ENCODE data around the gene TEX44.
"Not testable (repeated sequence)": the region's sequence is repeated elsewhere in the genome, so short reads cannot be mapped to it uniquely, and the experiment has no call there.

The TEX44 gene

GRCh38 chr2:231592636-231593145 lies at the start of gene TEX44:
Gene TEX44 (plus strand): TSS chr2:231592864. CDS start chr2:231592952, 88 bp downstream.
- in situ Hi-C loops (cut with HindIII; ENCODE audit: low sequenced_read_pairs) = no loop called here

DNA sequence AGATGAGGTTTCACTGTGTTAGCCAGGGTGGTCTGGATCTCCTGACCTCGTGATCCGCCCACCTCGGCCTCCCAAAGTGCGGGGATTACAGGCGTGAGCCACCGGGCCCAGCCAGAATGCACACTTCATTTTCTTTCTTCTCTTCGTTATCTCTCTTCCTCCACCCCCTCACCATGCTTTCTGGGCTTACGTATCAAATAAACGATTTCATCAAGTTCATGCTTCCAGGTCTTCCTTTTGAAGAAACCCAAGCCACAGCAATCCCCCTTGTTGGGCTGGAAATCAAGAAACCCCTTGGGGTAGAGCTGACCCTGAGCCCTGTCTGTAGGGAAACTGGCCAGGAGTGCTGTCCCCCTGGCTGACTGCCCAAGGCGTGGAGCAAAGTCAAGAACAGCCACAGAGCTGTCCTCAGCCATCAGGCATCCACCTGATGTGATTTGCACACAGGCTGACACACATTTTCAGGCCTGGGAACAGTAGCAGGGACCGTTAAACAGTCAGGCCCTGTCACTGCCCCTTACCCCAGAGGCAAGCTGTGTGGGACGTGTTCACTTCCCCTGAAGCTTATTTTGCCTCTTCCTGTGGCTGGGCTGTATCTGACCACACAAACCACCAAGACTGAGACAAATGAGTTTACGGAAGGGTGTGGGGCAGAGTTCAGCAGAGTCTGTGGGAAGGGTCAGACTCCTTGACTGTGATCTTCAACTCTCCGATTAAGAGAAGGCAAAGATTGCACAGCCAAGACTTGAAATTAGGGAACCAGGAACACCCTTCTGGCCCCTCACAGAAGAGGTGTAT lies 47.4 kb upstream of the TEX44 start:
- in situ Hi-C loops (cut with HindIII; ENCODE audit: low sequenced_read_pairs) = loop anchor here (5.0 kb wide), 1 partner anchor 33 kb away; no protein-coding TSS in a partner anchor

DNA sequence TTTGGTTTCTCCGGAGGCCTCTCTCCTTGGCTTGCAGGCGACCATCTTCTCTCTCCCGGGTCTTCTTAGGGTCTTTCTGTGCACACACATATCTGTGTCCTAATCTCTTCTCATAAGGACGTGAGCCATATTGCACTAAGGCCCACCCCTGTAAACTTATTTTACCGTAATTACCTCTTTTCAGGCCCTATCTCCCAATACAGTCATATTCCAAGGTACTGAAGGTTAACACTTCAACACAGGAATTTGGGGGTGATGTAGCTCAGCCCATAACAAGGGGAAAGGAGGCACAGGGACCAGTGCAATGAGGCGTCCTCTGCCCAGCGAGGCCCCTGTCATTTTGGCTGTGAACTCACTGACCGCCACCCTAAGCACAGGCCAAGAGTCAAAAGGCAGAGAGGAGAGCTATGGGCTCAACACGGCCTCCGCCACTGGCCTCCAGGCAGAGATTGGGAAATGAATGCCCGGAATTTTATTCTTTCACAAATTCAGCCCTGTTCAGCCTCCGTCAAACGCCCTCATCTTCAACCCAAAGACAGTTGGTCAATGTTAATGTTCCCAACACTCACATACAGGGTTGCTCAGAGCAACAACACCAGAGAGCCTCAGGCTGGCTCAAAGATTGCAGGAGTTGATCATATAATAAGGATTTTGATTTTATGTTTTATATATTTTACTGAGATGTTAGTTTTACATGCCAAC lies 46.5 kb upstream of the TEX44 start:
- in situ Hi-C loops (cut with HindIII; ENCODE audit: low sequenced_read_pairs) = loop anchor here (5.0 kb wide), 1 partner anchor 34 kb away; no protein-coding TSS in a partner anchor

DNA sequence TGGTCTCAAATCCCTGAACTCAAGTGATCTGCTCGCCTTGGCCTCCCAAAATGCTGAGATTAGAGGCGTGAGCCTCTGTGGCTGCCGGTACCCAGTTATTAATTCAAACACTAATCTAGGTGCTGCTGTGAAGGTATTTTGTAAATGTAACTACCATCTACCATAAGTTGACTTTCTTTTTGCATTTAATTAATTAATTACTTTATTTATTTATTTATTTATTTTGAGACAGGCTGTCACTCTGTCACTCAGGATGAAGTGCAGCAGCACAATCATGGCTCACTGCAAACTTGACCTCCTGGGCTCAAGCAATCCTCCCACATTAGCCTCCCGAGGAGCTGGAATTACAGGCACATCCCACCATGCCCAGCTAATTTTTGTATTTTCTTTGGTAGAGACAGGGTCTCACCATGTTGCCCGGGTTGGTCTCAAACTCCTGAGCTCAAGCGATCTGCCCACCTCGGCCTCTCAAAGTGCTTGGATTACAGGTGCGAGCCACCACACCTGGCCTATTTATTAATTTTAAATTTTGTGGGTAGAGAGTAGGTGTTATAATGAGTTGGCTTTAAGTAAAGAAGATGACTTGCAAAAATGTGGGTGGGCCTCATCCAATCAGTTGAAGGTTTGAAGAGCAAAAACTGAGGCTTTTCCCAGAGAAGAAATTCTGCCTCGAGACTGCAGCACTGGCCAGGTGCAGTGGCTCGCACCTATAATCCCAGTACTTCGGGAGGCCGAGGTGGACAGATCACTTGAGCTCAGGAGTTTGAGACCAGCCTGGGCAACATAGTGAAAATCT lies 45.2 kb upstream of the TEX44 start:
- in situ Hi-C loops (cut with HindIII; ENCODE audit: low sequenced_read_pairs) = loop anchor here (5.0 kb wide), 1 partner anchor 35 kb away; no protein-coding TSS in a partner anchor

DNA sequence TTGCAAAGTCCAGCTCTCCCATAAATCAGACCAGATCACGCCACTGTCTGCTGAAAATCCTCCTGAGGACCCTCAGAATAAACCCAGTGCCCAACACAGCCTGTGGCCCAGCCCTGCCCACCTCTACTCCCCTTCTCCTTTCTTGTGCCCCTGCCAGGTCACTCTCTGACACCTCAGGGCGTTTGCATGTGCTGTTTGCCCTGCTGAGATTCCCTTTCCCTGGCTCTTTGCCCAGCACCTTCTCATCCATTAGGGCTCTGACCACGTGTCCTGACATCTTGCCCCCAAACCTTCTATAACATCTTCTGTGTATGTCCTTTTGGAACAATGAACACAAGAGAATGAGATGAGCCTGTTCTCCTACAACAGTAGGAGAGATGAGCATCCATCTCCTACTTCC lies 43.9 kb upstream of the TEX44 start:
- in situ Hi-C loops (cut with HindIII; ENCODE audit: low sequenced_read_pairs) = loop anchor here (5.0 kb wide), 1 partner anchor 36 kb away; no protein-coding TSS in a partner anchor

GRCh38 chr2:231549446-231550239 lies 43.0 kb upstream of the TEX44 start:
- in situ Hi-C loops (cut with HindIII; ENCODE audit: low sequenced_read_pairs) = loop anchor here (5.0 kb wide), 1 partner anchor 37 kb away; no protein-coding TSS in a partner anchor

- in situ Hi-C loops (cut with HindIII; ENCODE audit: low sequenced_read_pairs) = no loop called here
Observed at GRCh38 chr2:231552752-231553151, 39.9 kb upstream of the TEX44 start.

- in situ Hi-C loops (cut with HindIII; ENCODE audit: low sequenced_read_pairs) = no loop called here
Observed at GRCh38 chr2:231554327-231554726, 38.3 kb upstream of the TEX44 start.

GRCh38 chr2:231554748-231555545 lies 37.7 kb upstream of the TEX44 start:
- in situ Hi-C loops (cut with HindIII; ENCODE audit: low sequenced_read_pairs) = no loop called here

- in situ Hi-C loops (cut with HindIII; ENCODE audit: low sequenced_read_pairs) = not testable (repeated sequence)
Observed at GRCh38 chr2:231556496-231556895, 36.2 kb upstream of the TEX44 start.

- in situ Hi-C loops (cut with HindIII; ENCODE audit: low sequenced_read_pairs) = no loop called here
Observed at GRCh38 chr2:231556981-231557380, 35.7 kb upstream of the TEX44 start.

DNA sequence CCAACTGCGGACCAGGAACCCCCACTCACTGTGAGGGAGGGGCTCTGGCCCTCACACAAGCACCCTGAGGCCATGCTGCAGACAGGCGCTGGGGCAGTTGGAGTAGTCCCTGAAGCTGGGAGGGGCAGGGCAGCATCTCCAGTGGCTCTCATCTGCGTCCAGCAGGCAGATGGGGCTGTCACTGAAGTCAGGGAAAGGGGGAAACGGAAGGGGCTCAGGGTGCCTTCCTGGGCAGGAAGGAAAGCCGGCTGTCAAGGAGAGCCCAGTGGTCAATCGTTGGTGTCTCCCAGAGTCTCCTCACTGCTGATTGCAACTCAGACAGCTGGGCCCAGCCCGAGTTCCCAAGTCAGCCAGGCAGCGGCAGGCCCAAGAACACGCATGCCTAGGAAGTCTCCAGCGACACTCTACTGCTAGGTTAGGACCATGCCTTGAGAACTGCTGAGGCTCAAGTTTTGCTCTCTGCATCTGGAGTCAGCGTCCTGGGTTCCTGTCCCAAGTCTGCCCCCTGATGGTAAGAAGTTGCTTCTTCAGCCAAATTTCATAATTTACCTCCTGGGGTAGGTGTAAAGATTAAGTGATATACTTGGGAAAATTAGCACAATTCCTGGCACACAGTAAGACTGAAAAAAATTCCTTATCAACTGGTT lies 35.0 kb upstream of the TEX44 start:
- in situ Hi-C loops (cut with HindIII; ENCODE audit: low sequenced_read_pairs) = no loop called here

- in situ Hi-C loops (cut with HindIII; ENCODE audit: low sequenced_read_pairs) = no loop called here
Observed at GRCh38 chr2:231563378-231563961, 29.2 kb upstream of the TEX44 start.

GRCh38 chr2:231565887-231566594 lies 26.6 kb upstream of the TEX44 start:
- in situ Hi-C loops (cut with HindIII; ENCODE audit: low sequenced_read_pairs) = no loop called here

DNA sequence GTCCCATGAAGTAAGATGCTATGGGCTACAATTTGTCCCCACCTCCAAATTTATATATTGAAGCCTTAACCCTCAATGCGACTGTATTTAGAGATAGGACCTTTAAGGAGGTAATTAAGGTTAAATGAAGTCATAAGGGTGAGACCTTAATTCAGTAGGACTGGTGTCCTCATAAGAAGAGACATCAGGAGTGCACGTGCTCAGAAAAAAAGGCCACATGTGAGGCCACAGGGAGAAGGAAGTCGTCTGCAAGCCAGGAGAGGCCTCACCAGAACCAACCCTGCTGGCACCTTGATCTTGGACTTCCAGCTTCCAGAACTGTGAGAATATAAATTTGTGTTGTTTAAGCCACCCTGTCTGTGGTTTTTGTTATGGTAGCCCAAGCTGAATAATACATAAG lies 25.5 kb upstream of the TEX44 start:
- in situ Hi-C loops (cut with HindIII; ENCODE audit: low sequenced_read_pairs) = no loop called here

GRCh38 chr2:231568098-231568784 lies 24.4 kb upstream of the TEX44 start:
- in situ Hi-C loops (cut with HindIII; ENCODE audit: low sequenced_read_pairs) = no loop called here

DNA sequence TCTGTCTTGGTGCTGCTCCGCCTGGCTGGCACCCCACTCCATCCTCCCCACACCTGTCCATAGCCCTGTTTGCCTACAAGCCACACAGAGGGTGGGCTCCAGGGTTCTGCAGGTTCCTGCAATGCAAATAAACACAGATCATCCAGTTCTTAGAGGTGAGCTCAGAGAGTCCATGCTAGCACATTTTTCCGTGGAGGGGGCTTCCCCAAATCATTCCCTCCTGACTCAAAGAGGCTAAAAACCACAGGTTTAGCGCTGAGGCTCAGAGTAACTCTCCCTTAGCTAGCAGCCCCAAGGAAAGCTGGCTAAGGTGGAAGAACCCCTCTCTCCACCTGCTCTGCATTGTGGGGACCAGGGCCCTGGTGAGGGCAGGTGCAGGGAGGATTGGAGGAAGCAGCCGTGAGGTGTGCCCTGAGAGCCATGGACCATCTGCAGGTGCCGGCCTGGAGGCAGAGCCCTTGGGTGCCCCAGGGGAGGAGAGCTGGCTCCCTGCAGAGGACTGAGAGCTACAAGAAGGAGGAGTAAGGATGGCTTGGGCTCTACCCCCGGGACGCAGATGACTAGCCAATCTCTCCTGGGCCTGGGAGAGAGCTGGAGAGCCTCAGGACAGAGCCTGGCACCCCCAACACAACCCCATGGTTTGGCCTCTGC lies 23.8 kb upstream of the TEX44 start:
- in situ Hi-C loops (cut with HindIII; ENCODE audit: low sequenced_read_pairs) = no loop called here

Measured in endothelial cell of hepatic sinusoid (primary cell).